Gastroesophageal sphincter (tissue), 3 donors: ENCODE data around the gene GLUL.

ENCODE experiments used
- CTCF ChIP-seq, 4 experiments: fragments of 200-600 bp in 2 of 4; fragments of 450-650 bp in 2 of 4; sonication (generic) in 1 of 4; IDR thresholded peaks; one replicate each; pipeline ENCODE4 v1.5.1; 2017 to 2019; ENCODE audit warnings: antibody characterized with exemption in 4 of 4, mild to moderate bottlenecking in 2 of 4, moderate library complexity in 2 of 4
- POLR2A ChIP-seq, 2 donors: fragments of 450-650 bp; IDR thresholded peaks; one replicate each; pipeline ENCODE4 v1.6.1; 2017; ENCODE audit warnings: antibody characterized with exemption in 2 of 2, mild to moderate bottlenecking in 2 of 2, moderate library complexity in 1 of 2

GRCh38 chr1:182340233-182341058, 51.1 kb downstream of the GLUL start:
- TF ChIP-seq CTCF (IDR thresholded peaks at IDR 0.05), result no peak
- no peak for TF ChIP-seq POLR2A (IDR thresholded peaks at IDR 0.05)
